HG03025 (cell line): ENCODE data around the gene TEX48.

Source experiments
- ATAC-seq: cut with Tn5 transposase; IDR thresholded peaks from one replicate; pipeline ENCODE4 v1.9.1; 2021; ENCODE audit warnings: mild to moderate bottlenecking, moderate library complexity; ENCODE audit not compliant: unreplicated experiment, low FRiP score

The TEX48 gene

DNA sequence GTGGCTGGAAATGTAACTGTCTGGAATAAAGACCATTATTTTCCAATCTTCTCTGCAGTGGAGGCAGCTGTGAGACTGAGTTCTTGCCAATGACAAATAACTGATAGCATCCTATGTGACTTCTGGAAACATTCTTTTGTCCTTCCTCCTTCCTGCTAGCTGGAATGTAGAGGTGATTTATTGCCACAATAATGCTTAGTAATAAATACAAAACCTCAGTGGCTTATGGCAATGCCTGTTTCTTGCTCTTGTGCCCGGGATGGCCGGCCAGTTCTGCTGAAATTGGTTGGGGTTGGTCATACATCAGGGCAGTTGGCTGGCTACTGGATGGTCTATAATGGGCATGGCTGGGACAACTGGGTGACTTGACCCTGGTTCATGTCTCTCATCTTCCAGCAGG is 12.2 kb upstream of the TEX48 start:
- ATAC-seq = no peak

DNA sequence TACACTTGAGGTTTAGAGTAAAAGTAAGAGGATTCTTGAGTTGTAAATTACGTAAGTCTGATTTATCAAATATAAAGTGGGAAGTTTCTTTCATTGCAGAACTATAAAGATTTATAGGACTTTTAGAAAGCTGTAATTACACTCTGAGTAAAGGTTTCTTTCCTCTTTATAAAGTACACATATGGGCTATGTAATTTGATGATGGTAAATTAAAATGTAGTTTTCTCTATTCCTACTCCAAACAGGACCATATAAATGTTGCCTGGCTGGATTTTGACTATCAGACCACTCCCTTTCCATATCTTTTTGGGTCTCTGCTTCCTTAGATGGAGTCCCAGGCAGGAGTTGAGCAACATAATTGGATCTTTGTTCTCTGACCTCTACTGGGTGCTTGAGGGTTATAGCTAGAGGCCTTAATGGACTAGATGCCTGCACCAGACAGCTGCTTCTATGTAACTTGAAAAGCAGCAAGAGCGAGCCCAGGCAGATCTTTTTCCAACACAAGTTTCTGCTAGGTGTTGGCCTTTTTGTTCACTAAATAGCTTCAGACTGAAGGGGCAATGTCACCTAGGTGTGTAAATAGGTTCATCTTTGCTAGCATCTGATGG is 11.4 kb upstream of the TEX48 start:
- no peak for ATAC-seq

DNA sequence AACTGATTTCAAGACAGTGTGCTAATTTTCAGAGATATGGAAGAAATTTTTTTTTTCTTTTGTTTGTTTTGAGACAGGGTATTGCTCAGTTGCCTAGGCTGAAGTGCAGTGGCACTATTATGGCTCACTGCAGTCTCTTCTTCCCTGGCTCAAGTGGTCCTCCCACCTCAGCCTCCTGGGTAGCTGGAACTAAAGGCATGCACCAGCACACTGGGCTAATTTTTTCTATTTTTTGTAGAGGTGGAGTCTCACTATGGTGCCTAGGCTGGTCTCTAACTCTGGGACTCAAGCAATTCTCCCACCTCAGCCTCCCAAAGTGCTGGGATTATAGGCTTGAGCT is 9.9 kb upstream of the TEX48 start:
- no peak for ATAC-seq

DNA sequence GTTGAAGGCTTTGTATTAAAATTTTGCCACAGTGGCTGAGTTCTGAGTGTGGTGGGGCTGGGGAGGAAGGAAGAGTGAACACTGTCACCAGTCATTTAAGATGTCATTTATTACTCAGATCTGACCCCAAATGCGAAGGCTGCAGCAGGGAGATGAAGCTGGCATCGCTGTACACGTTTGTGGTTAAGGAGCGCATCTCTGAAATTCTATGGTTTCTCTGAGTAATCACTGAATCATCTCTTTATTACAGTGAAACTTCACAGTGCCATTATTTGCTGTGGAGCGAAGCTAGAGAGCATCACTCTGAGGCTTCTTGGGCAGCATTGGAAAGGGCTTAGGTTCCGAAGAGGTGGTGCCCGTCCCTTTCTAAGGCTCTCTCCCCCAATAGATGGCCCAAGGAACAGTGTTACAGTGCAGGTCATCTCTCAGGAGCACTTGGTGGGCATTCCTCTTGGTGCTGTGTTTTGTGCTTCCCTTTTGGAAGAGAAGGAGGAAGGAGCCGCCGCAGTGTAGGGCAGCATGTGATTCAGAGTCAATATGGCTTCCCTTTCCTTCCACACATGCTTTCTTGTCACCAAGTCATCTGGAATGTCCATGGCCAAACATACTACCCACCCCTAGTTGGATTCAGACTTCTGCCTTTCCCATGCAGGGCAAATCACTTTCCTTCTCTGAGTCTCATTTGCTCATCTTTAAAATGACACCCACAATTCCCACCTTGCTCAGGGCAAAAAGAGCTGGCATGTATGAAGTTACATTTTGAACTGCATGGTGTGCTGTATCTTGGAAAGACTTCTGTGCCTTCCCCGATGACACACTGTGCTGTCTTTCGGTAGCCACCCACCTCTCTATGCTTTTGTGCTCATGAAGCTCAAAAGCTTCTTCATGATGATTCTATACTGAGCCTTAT is 9.3 kb upstream of the TEX48 start:
- no peak for ATAC-seq

DNA sequence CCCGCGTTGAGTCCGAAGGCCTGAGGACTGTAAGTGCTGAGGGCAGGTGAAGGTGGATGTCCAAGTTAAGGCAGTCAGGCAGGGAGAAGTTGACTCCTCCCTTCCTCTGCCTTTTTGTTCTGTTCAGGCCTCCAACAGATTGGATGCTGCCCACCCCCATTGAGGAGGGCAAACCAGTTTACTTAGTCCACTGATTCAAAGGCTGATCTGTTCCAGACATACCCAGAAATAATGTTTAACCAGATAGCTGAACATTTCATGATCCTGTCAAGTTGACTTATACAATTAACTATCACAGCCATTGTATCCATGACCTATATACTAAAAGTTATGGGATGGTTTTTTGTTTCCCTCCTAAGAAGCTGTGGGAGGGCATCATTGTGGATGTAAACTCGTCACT is 8.3 kb upstream of the TEX48 start:
- no peak for ATAC-seq

DNA sequence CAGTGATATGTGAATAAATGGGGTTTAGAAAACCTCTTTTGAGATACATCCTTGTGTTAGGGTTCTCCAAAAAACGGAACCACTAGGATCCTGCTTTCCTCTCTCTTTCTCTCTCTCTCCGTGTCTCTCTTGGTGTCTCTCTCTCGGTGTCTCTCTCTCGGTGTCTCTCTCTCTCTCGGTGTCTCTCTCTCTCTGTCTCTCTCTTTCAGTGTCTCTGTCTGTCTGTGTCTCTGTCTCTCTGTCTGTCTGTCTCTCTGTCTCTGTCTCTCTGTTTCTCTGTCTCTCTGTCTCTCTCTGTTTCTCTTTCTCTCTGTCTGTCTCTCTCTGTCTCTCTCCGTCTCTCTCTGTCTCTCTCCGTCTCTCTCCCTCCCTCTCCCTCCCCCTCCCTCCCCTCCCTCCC is 7.8 kb upstream of the TEX48 start:
- no peak for ATAC-seq

DNA sequence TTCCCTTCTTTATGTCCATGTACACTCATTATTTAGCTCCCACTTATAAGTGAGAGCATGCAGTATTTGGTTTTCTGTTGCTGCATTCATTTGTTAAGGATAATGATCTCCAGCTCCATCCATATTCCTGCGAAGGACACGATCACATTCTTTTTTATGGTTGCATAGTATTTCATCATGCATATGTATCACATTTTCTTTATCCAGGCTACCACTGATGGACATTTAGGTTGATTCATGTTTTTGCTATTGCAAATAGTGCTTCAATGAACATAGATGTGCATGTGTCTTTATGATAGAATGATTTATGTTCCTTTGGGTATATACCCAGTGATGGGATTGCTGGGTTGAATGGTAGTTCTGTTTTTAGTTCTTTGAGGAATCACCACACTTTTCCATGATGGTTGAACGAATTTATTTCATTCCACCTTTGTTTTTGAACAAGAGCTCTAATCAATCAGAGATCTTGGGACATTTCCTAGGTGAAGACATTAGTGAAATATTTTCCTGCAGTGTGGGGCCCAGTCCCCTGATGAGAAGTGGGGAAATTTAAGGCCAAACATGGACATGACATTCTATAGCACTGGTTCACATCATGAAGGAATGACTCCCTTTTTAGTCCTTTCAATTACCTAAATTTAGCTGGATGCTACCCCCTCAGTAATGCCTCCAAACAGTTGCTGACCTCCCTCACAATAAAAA is 7.1 kb upstream of the TEX48 start:
- ATAC-seq = no peak

DNA sequence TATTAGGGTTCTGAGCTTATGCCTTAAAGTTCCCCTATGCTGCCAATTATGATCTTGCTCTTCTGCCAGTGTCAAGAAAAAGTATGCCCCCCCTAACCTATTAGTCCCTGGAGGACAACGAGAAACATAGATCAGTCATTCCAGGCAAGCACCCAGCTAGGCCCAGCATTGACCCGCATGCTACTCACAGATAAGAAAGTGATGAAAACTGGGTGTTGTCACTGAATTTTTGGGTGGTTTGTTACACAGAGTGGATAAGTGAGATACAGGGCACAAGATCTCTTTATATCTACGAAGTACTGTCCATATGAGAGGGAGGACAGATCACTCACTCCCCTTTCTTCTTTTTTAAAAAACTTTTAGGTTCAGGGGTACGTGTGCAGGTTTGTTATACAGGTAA is 6.4 kb upstream of the TEX48 start:
- no peak for ATAC-seq

DNA sequence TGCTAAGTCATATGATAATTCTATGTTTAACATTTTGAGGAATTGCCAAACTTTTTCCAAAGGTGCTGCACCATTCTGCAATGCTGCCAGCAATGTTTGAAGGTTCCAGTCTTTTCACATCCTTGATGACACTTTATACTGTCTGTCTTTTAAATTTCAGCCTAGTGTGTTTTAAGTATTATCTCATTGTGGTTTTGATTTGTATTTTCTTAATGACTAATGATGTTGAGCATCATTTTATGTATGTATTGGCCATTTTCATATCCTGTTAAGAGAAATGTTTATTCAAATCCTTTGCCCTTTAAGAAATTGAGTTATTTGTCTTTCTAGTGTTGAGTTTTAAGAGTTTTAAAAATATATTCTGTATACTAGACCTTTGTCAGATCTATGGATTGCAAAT is 5.0 kb upstream of the TEX48 start:
- ATAC-seq = no peak

DNA sequence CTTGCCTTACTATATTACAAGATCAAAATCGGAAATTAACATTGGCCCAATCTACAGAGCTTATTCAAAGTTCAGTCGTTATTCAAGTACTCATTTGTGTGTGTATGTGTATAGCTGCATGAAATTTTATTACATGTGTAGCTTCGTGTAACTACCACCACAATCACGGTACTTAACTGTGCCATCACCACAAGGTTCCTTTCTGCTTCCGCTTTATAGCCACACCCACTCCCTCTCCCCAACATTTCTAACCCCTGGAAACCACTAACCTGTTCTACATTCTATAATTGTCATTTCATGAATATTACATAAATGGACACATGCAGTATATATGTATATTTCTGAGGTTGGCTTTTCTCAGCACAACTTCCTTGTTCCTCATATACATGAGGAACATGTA is 4.0 kb upstream of the TEX48 start:
- ATAC-seq = no peak

DNA sequence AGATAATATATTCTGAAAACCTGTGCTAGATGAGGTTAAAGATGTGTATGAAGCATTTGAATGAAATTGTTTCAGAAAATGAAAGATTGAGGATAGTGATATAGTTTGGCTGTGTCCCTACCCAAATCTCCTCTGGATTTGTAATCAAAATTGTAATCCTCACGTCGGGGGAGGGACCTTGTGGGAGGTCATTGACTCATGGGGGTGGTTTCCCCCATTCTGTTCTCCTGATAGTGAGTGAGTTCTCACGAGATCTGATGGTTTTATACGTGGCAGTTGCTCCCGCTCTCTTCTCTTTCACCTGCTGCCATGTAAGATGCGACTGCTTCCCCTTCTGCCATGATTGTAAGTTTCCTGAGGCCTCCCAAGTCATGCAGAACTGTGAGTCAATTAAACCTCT is 2.0 kb upstream of the TEX48 start:
- no peak for ATAC-seq

DNA sequence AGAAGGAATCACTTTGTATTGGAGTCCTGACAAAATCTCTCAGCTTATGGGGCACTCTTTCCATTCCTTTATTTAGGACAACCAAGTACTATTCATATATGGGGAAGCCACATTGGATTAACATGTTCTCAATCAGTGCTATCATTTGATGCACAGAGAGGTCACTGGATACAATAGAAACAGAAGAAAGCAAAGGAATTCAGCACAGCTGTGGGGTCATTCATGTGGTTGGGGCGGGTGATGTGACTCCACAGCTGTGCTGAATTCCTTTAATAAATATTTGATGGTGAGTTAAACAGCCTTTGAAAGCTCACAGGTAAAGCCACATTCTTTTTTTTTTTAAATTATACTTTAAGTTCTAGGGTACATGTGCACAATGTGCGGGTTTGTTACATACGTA is 854 bp upstream of the TEX48 start:
- ATAC-seq = no peak

DNA sequence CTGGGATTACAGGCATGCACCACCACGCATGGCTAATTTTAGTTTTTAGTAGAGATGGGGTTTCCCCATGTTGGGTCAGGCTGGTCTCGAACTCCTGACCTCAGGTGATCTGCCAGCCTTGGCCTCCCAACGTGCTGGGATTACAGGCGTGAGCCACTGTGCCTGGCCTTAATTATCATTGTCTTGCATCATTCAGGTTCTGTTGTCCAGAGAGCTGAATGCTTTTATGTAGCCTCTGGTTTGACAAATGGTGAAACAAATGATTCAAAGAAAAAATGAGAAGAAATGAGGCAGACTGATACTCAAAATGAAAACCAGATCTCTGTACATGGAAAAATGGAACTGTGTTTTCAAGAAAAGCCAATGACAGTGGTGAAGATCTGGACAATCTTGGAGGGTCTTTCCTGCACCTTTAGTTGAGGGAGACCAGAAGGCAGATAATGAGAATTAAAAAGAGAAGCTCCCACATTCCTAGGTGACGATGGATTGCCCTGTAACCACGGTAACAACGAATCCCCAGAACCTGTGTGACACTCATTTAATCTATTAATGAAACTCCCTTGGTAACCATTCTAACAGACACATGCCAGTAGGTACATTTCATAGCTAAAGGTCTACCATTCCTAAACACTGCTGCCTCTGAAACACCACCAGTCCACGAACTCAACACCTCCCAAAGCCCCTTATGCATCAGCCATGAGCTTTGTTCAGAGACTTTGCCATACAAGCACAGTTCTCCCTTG is 1.6 kb downstream of the TEX48 start:
- no peak for ATAC-seq

DNA sequence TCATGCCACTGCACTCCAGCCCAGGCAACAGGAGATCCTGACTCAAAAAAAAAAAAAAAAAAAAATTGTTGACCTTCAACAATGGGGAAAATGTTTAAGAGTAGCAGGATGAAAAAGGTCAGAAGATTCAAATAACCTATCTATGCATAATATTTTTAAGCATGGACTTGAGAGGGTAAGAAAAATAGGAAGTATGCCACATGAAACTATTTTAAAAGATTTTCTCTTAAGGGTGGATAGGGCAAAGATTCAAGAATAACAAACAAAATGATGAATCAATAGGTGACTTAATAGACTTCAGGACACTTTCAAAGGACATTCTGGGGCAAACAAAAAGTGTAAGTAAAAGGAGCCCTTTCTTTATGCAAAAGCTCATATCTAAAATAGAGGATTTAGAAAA is 3.2 kb downstream of the TEX48 start:
- no peak for ATAC-seq

DNA sequence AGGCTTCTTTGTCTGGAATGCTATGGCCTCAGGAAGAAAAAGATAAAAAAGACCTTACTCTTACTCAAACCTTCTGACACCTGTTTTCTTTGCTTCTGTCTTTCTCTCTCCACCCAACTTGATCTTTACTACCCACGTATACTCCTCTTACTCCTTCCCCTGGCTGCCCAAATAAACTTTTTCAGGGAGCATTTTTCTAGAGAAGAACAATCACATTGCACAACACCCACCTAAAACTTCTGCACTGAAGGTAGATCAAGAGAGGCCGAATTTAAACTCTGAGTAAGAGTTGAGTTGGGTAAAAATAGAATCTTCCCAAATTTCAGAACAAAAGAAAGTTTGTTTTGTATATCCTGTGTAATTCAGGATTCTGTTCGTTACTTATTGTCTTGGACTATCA is 3.9 kb downstream of the TEX48 start:
- no peak for ATAC-seq

DNA sequence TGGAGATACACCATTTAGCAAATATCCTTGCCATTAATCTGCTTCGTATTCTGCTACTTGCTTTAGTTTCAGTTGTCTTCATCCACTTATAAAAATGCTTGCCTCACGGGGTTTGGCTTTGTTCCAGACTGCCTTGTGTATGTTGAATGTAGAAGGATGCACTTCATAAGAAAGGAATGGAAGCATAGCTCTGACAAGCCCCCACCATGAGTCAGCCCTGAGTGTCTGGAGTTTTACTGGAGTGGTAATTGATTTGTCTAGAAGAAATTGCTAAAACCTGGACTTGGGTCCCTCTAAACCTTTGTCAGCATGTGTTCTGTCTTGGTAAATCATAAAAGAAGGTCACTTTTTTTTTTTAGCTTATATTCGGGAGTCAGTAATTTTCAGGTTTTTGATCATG is 4.6 kb downstream of the TEX48 start:
- ATAC-seq = no peak

DNA sequence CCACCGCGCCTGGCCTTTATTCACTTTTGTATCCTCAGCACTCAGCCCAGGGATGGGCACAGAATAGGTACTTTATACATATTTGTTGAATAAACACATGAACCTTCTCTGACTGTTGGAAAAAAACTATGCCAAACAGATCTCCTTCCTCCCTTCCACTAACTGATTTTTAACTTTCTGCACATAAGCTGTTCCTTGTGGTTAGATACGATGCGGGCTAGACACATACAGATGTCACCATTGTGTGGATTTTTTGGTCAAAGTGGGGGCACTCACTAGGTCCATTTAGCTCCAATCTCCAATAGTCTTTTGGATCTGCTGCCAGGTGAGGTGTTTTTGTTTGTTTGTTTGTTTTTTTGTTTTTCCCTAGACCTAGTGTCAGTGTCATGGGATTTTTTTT is 5.1 kb downstream of the TEX48 start:
- ATAC-seq = no peak

DNA sequence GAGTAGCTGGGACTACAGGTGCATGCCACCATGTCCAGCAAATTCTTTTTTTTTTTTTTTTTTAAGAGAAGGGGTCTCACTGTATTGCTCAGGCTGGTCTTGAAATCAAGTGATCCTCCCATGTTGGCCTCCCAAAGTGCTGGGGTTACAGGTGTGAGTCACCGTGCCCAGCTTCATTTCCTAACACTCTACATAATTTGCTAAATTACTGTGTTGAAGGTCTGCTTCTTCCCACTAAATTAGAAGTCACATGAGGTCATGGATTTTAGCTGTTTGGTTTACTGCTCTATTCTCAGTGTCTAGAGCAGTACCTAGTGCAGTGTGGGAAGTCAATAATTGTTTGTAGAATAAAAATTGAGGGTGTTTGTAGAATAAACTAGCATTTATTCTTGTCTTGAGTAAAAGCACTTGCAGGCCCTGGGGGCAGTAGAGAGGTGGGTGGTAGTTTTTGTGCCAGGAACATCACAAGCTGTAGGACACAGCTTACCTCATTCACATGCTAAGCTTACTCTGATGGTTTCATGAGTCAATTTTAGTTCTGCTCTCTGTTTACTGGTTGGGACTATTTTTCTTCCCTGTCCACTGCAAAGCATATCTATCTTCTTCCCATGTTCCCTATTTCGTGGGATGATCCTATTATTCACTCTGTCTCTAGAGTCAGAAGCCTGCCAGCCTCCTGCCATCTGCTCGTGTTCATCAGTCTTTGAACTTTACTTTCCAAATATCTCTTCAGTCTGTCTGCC is 7.0 kb downstream of the TEX48 start:
- no peak for ATAC-seq

DNA sequence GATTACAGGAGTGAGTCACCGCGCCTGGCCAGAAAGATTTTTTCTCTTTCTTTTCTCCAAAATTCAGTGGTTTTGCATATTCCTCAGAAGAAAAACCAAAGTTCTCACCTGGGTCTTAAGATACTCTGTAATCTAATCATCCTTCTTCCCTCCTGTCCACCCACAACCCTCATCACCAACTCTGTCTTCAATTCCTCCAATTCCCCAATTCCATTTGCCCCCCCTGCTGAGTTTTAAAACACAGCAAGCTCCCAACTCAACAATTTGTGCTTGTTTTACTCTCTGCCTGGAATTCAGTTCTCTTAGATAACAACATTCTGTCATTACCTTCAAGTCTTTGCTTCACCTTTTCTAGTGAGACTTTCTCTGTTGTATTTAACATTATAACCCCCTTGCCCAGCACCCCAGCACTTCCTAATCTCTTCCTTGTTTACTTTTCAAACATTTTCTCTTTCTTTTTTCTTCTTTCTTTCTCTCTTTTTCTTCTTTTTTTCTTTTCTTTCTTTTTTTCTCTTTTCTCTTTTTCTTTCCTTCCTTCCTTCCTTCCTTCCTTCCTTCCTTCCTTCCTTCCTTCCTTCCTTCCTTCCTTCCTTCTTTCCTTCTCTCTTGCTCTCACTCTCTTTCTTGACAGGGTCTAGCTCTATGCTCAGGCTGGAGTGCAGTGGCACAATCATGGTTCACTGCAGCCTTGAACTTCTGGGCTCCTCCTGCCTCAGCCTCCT is 7.8 kb downstream of the TEX48 start:
- no peak for ATAC-seq

DNA sequence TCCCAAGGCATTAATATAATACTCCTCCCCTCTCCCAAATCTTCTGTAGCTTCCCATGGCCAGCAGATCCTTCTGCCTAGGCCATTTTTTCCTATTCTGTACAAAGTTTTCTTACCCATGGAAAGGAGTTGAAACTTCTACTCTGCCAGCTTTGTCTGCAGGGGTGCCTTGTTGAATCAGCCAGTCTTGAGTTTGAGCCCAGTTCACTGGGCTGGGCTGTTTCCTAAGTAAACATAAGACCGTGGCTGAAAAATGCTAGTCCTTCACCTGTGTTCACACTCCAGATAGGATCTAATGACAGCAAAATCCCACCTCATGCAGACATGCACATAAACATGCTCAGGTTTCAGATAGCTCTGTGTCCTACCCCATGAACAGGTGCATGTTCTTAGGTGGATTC is 10.4 kb downstream of the TEX48 start:
- no peak for ATAC-seq
